ENCODE measurements around the gene RAB41. TPM values are rescaled to one million over a fixed set of nuclear protein-coding genes. Genes with fewer than 3 reads are reported as not detected.
"Not testable (repeated sequence)": the region's sequence is repeated elsewhere in the genome, so short reads cannot be mapped to it uniquely, and the experiment has no call there.

The RAB41 gene
- total RNA-seq (not detected), polyA plus RNA-seq (not detected)
- long read RNA-seq, donor 1, result 0 reads
- long read RNA-seq, donor 2, partial matches to known transcripts, result 0 of 18 reads
- long read RNA-seq, donor 2, other reads (novel, unspliced or antisense), result 18 of 18 reads

DNA sequence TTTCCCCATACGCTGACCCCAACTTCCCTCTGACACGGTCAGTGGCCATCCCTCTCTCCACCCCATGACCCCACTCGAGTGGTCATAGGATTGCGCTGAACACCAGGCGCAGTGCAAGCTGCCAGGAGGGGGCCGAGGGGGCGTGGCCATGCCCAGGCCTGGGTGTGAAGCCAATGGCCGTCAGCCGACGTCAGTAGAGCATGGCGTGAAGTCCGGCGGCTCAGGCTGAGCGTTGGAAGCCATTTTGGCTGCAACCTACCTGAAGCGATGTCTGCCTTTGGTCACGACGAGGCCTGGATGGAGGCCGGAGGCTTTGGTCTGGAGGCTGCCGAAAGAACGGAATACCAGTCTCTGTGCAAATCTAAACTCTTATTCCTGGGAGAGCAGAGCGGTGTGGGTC lies at the start of gene RAB41:
Gene RAB41, plus strand, starts transcription at position 222 of the 400 bp plus-strand sequence. Its CDS starts 46 bp downstream, at position 268.
- no peaks in the 10 kb centered on the region for H3K4me1 ChIP-seq
- no peak for DNase-seq
- H3K9me3 ChIP-seq, result no peaks in the 10 kb centered on the region
- no peak within 1 kb of the TSS for H3K27ac ChIP-seq
- H3K27me3 ChIP-seq (replicated peaks in 1 of 7), result no peaks in the 10 kb centered on the region
- WGBS, 5 donors, result 90 to 97% (median 92%) methylated on average over 7 to 21 of the region's 21 CpGs
- intact Hi-C loops (cut with DNase I; ENCODE audit: low total_unique reads), result no loop called here
- TF ChIP-seq POLR2AphosphoS5 (IDR thresholded peaks at IDR 0.05) (peak in 1 of 3 donors; percentile 7), POLR2A (IDR thresholded peaks at IDR 0.05) (no peak)
- TF ChIP-seq, protein P1, sequence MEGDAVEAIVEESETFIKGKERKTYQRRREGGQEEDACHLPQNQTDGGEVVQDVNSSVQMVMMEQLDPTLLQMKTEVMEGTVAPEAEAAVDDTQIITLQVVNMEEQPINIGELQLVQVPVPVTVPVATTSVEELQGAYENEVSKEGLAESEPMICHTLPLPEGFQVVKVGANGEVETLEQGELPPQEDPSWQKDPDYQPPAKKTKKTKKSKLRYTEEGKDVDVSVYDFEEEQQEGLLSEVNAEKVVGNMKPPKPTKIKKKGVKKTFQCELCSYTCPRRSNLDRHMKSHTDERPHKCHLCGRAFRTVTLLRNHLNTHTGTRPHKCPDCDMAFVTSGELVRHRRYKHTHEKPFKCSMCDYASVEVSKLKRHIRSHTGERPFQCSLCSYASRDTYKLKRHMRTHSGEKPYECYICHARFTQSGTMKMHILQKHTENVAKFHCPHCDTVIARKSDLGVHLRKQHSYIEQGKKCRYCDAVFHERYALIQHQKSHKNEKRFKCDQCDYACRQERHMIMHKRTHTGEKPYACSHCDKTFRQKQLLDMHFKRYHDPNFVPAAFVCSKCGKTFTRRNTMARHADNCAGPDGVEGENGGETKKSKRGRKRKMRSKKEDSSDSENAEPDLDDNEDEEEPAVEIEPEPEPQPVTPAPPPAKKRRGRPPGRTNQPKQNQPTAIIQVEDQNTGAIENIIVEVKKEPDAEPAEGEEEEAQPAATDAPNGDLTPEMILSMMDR (IDR thresholded peaks at IDR 0.05 in 8 of 11, conservative IDR thresholded peaks at IDR 0.05 in 3 of 11), result no peak
- peaks cover 0 to 40% (median 2%) of the 10 kb centered on the region in 6 donors for H3K36me3 ChIP-seq
- H3K4me3 ChIP-seq, result no peak within 1 kb of the TSS

DNA sequence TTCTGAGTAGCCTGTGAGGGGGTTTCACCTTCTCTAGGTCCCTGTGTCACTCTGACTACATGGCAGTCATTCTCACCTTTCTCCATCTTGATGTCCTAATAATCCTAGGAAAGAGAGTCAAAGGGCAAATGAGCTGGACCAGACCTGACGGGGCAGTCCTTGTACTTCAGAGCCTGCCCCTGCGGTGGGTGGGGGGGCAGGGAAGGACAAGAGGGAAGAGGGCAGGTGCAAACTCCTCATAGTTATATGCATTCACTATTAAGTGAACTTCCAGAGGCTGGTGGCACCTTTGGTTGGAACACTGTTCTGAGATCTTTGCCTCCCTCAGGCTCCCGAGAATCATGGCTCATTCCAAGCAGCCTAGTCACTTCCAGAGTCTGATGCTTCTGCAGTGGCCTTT lies 47.6 kb upstream of the RAB41 start, which contains the start of gene AWAT1:
Gene AWAT1, plus strand, starts transcription at position 301 of the 400 bp plus-strand sequence. Its CDS starts 41 bp downstream, at position 342.
- 63 to 89% (median 70%) methylated on average over 2 to 3 of the region's 3 CpGs for WGBS, 5 donors
- intact Hi-C loops (cut with DNase I; ENCODE audit: low total_unique reads), result no loop called here

DNA sequence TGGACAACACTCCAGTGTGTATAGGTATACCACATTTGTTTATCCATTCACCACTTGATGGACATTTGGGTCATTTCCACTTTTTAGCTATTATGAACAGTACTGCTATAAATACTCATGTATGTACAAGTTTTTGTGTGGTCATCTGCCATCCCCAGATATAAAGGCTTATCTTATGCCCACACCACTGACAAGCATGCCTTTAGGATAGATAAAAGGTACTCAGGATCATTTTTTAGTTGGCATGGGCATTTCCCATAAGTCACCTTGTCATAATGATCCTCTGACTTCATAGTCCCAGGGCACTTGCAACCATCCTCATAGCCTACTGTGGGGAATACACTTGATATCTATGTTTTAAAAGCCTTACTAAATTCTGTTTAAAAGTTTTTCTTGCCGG lies 41.2 kb upstream of the RAB41 start:
- 92 to 100% (median 92%) methylated on average over 1 of the region's 1 CpG for WGBS, 5 donors
- TF ChIP-seq POLR2AphosphoS5 (IDR thresholded peaks at IDR 0.05), result no peak
- TF ChIP-seq POLR2A (IDR thresholded peaks at IDR 0.05), result no peak
- TF ChIP-seq, protein P1 (IDR thresholded peaks at IDR 0.05 in 8 of 11, conservative IDR thresholded peaks at IDR 0.05 in 3 of 11), result no peak
- no peak overlapping the region for H3K4me3 ChIP-seq
- no peaks in the 10 kb centered on the region for H3K36me3 ChIP-seq
- DNase-seq, result no peak
- H3K27me3 ChIP-seq (replicated peaks in 1 of 7), result no peaks in the 10 kb centered on the region
- intact Hi-C loops (cut with DNase I; ENCODE audit: low total_unique reads), result no loop called here
- no peak overlapping the region for H3K27ac ChIP-seq
- H3K9me3 ChIP-seq, result no peaks in the 10 kb centered on the region
- no peaks in the 10 kb centered on the region for H3K4me1 ChIP-seq

More for the DNA sequence above, 47.6 kb upstream of the RAB41 start, which contains the start of gene AWAT1:
- Histone ChIP-seq H3K4me1 (no peaks in the 10 kb centered on the region), H3K9me3 (no peaks in the 10 kb centered on the region), H3K36me3 (no peaks in the 10 kb centered on the region), H3K27ac (no peak within 1 kb of the TSS), H3K27me3 (replicated peaks in 1 of 7) (no peaks in the 10 kb centered on the region), H3K4me3 (no peak within 1 kb of the TSS)
- TF ChIP-seq POLR2A (IDR thresholded peaks at IDR 0.05) (no peak), POLR2AphosphoS5 (IDR thresholded peaks at IDR 0.05) (no peak)
- TF ChIP-seq, protein P1 (IDR thresholded peaks at IDR 0.05 in 8 of 11, conservative IDR thresholded peaks at IDR 0.05 in 3 of 11), result no peak
- DNase-seq, result no peak

DNA sequence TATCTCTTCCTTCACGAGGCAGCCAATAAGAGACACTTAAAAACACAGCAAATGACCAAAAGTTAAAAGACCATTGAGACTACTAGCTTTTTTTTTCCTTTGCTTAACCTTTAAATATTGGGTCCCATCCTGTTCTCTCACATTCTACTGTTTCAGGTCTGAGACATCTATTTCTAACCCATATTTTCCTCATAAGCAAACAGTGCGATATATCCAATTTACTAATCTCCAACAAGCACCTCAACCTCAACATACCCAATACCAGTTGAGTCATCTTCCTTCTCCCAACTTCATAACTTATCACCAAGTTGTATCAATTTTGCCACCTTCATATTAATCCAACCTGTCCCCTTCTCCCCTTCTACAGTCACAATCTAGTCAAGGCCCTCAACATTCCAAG lies 40.5 kb upstream of the RAB41 start:
- intact Hi-C loops (cut with DNase I; ENCODE audit: low total_unique reads), result no loop called here
- no peak for DNase-seq
- Histone ChIP-seq H3K4me1 (no peaks in the 10 kb centered on the region), H3K36me3 (no peaks in the 10 kb centered on the region), H3K27me3 (replicated peaks in 1 of 7) (no peaks in the 10 kb centered on the region), H3K27ac (no peak overlapping the region), H3K9me3 (no peaks in the 10 kb centered on the region), H3K4me3 (no peak overlapping the region)
- WGBS, 5 donors, result 80 to 90% (median 87%) methylated on average over 2 of the region's 2 CpGs
- no peak for TF ChIP-seq POLR2A (IDR thresholded peaks at IDR 0.05)
- TF ChIP-seq, protein P1 (IDR thresholded peaks at IDR 0.05 in 8 of 11, conservative IDR thresholded peaks at IDR 0.05 in 3 of 11), result no peak
- no peak for TF ChIP-seq POLR2AphosphoS5 (IDR thresholded peaks at IDR 0.05)

DNA sequence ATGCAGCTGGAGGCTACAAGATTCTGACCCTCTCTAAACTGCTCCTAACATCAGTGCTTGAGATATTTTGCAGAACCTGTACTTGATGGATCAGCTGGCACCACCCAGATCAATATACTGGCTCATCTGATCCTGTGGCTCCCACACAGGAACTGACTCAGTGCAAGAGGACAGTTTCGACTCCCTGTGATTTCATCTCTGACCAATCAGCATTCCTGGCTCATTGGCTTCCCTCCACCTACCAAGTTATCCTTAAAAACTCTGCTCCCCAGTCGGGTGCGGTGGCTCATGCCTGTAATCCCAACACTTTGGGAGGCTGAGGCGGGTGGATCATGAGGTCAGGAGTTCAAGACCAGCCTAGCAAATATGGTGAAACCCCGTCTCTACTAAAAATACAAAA lies 38.4 kb upstream of the RAB41 start:
- WGBS, 5 donors, result 71 to 91% (median 79%) methylated on average over 4 to 5 of the region's 5 CpGs
- H3K27me3 ChIP-seq (replicated peaks in 1 of 7); intact Hi-C loops (cut with DNase I; ENCODE audit: low total_unique reads); H3K9me3 ChIP-seq; H3K36me3 ChIP-seq; DNase-seq; H3K27ac ChIP-seq; H3K4me1 ChIP-seq; H3K4me3 ChIP-seq: not testable (repeated sequence)
